ENCODE measurements around the gene TAGAP. TPM values are rescaled to one million over a fixed set of nuclear protein-coding genes. Genes with fewer than 3 reads are reported as not detected.

The TAGAP gene
- total RNA-seq, 1 experiment from 2014 or later, result 0.30 TPM

GRCh38 chr6:158987657-158988056 lies 57.1 kb downstream of the TAGAP start:
- H3K4me2 ChIP-seq (ENCODE audit: low read length), result no peak overlapping the region
- no peaks in the 10 kb centered on the region for H3K9me3 ChIP-seq (ENCODE audit: control insufficient read depth in 1 of 2, insufficient read depth in 1 of 2, low read depth in 1 of 2, low read length in 2 of 2)
- no peaks in the 10 kb centered on the region for H3K9me2 ChIP-seq (ENCODE audit: insufficient read depth)
- H3K4me1 ChIP-seq (ENCODE audit: control insufficient read depth in 1 of 2, insufficient read depth in 2 of 2, low read length in 2 of 2), result no peaks in the 10 kb centered on the region
- BruUV-seq (replicated peaks), result no TSS peak
- no peak overlapping the region for H3K27ac ChIP-seq (ENCODE audit: low read depth, low read length)
- H2AFZ ChIP-seq (ENCODE audit: low read depth, low read length, poor library complexity, severe bottlenecking), result no peak overlapping the region
- H3K79me2 ChIP-seq (ENCODE audit: insufficient read depth, low read length), result peaks cover 3% of the 10 kb centered on the region; the same call in 1 of the 2 replicates
- H3K4me3 ChIP-seq (replicated peaks in 1 of 2; ENCODE audit: low read depth in 1 of 2, low read length in 2 of 2), result no peak overlapping the region
- peaks cover 0 to 16% of the 10 kb centered on the region in 2 experiments; a peak in 2 of 4 replicates for H3K36me3 ChIP-seq (ENCODE audit: control insufficient read depth in 1 of 2, insufficient read depth in 2 of 2, low read length in 2 of 2)
- intact Hi-C loops (cut with micrococcal nuclease), result no loop called here
- H4K20me1 ChIP-seq (ENCODE audit: insufficient read depth), result no peaks in the 10 kb centered on the region
- no peak for ATAC-seq
- ChIA-PET POLR2A (no interaction called here), CTCF (no interaction called here), RAD21 (ENCODE audit: low non-redundant PET in 1 of 2, low total read pairs in 2 of 2, uncharacterized antibody in 2 of 2, unreplicated experiment in 2 of 2) (no interaction called here)
- no peak for DNase-seq (ENCODE audit: low read depth, low spot score)
- no peak overlapping the region for H3K9ac ChIP-seq (ENCODE audit: low read length)
- no peak for TF ChIP-seq CTCF (IDR thresholded peaks at IDR 0.05 in 2 of 3, conservative IDR thresholded peaks at IDR 0.05 in 1 of 3; ENCODE audit: borderline replicate concordance in 1 of 3, insufficient read depth in 1 of 3, low read depth in 2 of 3, low read length in 2 of 3)
- no peak for TF ChIP-seq JUND (IDR thresholded peaks at IDR 0.05)
- no peak for TF ChIP-seq ZNF274 (IDR thresholded peaks at IDR 0.05; ENCODE audit: low read depth, low read length)
- no peak for TF ChIP-seq ELF1 (IDR thresholded peaks at IDR 0.05; ENCODE audit: borderline replicate concordance, low read depth)
- TF ChIP-seq MAX (IDR thresholded peaks at IDR 0.05), result no peak
- no peak for TF ChIP-seq EZH2 (IDR thresholded peaks at IDR 0.05)
- TF ChIP-seq TCF7L2 (IDR thresholded peaks at IDR 0.05; ENCODE audit: borderline replicate concordance, extremely low read depth, insufficient read depth, insufficient read length), result no peak
- TF ChIP-seq, protein P1, sequence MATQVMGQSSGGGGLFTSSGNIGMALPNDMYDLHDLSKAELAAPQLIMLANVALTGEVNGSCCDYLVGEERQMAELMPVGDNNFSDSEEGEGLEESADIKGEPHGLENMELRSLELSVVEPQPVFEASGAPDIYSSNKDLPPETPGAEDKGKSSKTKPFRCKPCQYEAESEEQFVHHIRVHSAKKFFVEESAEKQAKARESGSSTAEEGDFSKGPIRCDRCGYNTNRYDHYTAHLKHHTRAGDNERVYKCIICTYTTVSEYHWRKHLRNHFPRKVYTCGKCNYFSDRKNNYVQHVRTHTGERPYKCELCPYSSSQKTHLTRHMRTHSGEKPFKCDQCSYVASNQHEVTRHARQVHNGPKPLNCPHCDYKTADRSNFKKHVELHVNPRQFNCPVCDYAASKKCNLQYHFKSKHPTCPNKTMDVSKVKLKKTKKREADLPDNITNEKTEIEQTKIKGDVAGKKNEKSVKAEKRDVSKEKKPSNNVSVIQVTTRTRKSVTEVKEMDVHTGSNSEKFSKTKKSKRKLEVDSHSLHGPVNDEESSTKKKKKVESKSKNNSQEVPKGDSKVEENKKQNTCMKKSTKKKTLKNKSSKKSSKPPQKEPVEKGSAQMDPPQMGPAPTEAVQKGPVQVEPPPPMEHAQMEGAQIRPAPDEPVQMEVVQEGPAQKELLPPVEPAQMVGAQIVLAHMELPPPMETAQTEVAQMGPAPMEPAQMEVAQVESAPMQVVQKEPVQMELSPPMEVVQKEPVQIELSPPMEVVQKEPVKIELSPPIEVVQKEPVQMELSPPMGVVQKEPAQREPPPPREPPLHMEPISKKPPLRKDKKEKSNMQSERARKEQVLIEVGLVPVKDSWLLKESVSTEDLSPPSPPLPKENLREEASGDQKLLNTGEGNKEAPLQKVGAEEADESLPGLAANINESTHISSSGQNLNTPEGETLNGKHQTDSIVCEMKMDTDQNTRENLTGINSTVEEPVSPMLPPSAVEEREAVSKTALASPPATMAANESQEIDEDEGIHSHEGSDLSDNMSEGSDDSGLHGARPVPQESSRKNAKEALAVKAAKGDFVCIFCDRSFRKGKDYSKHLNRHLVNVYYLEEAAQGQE (IDR thresholded peaks at IDR 0.05; ENCODE audit: low read depth), result no peak
- TF ChIP-seq EGR1 (IDR thresholded peaks at IDR 0.05; ENCODE audit: low read depth), result no peak
- TF ChIP-seq SP1 (IDR thresholded peaks at IDR 0.05; ENCODE audit: low read depth), result no peak
- TF ChIP-seq SRF (IDR thresholded peaks at IDR 0.05; ENCODE audit: low read depth), result no peak
- TF ChIP-seq CBX3 (IDR thresholded peaks at IDR 0.05; ENCODE audit: low read depth), result no peak
- no peak for TF ChIP-seq EZH2phosphoT487 (IDR thresholded peaks at IDR 0.05; ENCODE audit: borderline replicate concordance)
- TF ChIP-seq SIN3A (IDR thresholded peaks at IDR 0.05; ENCODE audit: low read depth), result no peak
- TF ChIP-seq ATF3 (IDR thresholded peaks at IDR 0.05), result no peak
- TF ChIP-seq YY1 (IDR thresholded peaks at IDR 0.05; ENCODE audit: extremely low read depth, insufficient replicate concordance, low read depth, low read length), result no peak
- no peak for TF ChIP-seq FOSL1 (IDR thresholded peaks at IDR 0.05; ENCODE audit: low read depth)
- TF ChIP-seq RAD21 (IDR thresholded peaks at IDR 0.05; ENCODE audit: low read depth), result no peak
- no peak for TF ChIP-seq POLR2AphosphoS5 (IDR thresholded peaks at IDR 0.05; ENCODE audit: low read depth, low read length)
- no peak for TF ChIP-seq ZFX (IDR thresholded peaks at IDR 0.05)
- H3K27me3 ChIP-seq (ENCODE audit: insufficient read depth, low read length), result no peaks in the 10 kb centered on the region

All from HCT116 (cell line).